ENCODE measurements around the gene ZNF460.

- TF ChIP-seq EZH2 (IDR thresholded peaks at IDR 0.05; ENCODE audit: insufficient read depth, low read length) (no peak), CTCF (IDR thresholded peaks at IDR 0.05; ENCODE audit: insufficient read depth, low read depth, low read length) (no peak)
Observed at GRCh38 chr19:57327993-57328392, 47.7 kb downstream of the ZNF460 start.
